NCI-H2107 treated with DMSO at 0.1 percent for 48 hours (cell line): ENCODE data around the gene RMRP.
A peak's percentile ranks its signal among the peaks of the same experiment; 100 is the strongest.

Source experiments
- DNase-seq: peaks from one replicate; lab custom pipeline; 2025; ENCODE audit not compliant: unreplicated experiment; lab: John Stamatoyannopoulos, UW

The RMRP gene

GRCh38 chr9:35666045-35666444 is 8.2 kb upstream of the RMRP start:
- no peak for DNase-seq

- DNase-seq, result no peak
These were observed 7.6 kb upstream of the RMRP start for GRCh38 chr9:35665471-35665818.

DNA sequence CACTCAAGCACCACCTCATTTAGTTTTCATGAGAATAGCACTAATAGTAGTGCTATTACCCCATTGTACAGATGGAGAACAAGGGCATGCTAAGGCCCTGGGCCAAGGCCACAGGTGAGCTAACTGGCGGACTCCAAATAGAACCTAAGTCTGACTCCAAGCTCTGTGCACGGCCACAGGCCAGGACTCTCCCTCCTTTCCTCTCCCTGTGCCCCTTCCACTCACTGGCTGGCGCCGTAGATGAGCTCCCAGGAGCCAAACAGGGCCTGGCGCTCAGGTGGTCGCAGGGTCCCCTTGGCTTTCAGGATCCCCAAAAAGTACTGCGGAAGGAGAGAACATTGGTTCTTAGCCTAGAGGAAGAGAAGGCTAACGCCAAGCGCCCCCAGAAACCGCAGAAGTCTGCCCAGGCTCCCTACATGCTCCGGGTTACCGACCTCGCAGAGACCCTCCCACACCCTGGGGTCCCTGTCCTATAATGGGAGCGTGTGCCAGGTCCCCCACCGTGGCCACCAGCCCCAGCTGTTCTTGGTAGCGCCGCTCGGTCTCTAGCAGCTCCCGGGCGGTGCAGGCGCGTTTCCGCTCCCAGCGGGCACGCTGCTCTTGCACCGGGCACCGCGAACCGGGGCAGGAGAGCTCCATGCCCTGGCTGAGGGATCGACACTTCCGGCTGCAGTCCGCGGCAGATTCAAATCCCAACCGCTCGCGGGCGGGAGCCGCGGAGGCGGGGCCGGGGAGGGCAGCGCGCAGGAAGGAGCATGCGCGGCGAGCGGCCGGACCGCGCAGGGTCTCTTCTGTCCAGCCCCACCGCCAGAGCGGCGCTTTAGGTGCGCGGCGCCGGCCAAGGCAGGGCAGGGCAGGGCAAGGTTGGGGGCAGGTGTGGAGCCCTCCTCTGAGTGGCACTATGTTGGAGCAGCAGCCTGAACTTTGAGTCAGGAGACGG is 7.0 kb upstream of the RMRP start, which contains the start of gene ARHGEF39:
ARHGEF39 (minus strand) TSS at position 665 of the 940 bp plus-strand sequence; CDS start at position 639, 26 bp downstream.
- peak; percentile 72 for DNase-seq

GRCh38 chr9:35662437-35662836 is 4.6 kb upstream of the RMRP start:
- no peak for DNase-seq

DNA sequence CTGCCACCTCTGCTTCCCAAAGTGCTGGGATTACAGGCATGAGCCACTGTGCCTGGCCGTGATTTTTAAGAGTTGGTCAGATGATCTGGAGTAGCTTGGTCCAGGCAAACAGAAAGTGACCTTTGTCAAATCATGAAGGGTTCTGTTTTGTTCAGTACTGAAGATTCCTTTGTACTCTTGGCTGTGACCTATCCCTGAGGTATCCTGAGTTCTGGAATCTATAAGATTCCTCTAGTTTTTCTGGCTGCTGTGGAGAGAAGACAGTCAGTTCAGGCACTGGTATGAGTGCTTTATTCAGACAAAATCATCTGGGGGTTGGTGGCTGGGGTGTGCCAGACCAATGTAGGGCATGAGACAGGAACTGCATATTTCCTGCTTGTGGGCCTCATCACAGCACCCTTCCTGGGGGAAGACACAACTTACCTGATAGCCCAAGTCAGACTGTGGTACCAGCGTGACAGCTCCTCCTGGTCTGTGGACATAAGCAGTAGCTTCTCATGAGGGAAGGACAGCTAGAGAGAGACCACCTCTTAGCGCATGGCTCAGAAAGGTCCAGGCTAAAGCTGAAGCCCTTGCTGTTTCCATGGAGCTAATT is 4.0 kb upstream of the RMRP start:
- no peak for DNase-seq

DNA sequence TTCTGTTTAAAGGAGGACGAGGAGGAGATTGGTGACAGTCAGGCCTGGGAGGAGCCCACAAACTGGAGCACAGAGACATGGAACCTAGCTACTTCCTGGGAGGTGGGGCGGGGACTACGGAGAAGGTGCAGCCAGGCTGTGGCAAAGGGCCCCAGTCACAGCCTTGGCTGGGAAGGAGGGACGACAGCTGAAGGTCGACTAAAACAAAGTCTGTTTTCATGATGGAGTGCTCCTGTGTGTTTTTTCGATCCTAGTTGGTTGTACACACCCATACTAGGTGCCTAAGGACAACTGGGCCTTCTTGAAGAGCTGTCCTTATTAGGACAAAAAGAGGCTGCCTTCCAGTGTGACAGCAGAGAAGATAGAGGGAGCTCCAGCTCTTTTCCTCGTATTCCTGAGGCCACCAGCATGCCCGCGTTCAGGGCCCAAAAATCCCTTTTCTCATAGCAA is 3.2 kb upstream of the RMRP start:
- DNase-seq, result no peak

GRCh38 chr9:35659340-35659739 is 1.5 kb upstream of the RMRP start:
- DNase-seq, result no peak

GRCh38 chr9:35658968-35659220 is 1.1 kb upstream of the RMRP start:
- no peak for DNase-seq

DNA sequence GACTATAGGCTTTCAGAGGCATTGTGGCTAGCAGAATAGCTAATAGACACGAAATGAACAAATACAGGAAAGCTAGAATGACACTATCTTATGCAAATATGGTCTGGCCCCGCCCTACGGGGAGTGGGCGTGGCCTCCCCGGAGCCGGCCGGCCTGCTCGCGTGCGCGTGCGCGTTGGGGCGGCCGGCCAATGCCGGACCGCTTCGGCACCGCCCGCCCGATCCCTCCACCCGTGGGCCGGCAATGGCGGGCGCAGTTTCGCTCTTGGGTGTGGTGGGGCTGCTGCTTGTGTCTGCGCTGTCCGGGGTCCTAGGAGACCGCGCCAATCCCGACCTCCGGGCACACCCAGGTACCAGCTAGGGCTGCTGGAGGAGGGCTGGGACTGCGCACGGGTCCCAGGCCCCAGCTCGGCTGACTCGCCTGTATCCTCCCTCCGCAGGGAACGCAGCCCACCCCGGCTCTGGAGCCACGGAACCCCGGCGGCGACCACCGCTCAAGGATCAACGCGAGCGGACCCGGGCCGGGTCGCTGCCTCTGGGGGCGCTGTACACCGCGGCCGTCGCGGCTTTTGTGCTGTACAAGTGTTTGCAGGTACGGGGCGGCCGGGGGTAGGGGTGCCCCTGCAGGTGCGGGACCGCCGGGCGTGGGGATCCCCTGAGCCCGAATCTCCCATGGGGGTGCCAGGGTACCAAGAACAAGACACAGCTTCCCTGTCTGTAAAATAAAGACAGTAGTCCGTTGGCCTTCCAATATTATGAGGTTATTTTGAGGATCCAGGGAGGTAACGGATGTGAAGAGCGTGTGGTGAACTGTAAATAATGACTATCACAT is 533 bp upstream of the RMRP start, which contains the start of gene CCDC107:
CCDC107 (plus strand) TSS at position 156 of the 831 bp plus-strand sequence; CDS start at position 244, 88 bp downstream.
- peak; percentile 94 for DNase-seq

GRCh38 chr9:35656831-35657545 is 831 bp downstream of the RMRP start:
- no peak for DNase-seq

GRCh38 chr9:35656348-35656747 is 1.5 kb downstream of the RMRP start:
- no peak for DNase-seq

GRCh38 chr9:35653611-35654010 is 4.2 kb downstream of the RMRP start:
- DNase-seq, result no peak

GRCh38 chr9:35652829-35653209 is 5.0 kb downstream of the RMRP start:
- no peak for DNase-seq

- DNase-seq, result no peak
These were observed 5.6 kb downstream of the RMRP start for GRCh38 chr9:35651956-35652828.

DNA sequence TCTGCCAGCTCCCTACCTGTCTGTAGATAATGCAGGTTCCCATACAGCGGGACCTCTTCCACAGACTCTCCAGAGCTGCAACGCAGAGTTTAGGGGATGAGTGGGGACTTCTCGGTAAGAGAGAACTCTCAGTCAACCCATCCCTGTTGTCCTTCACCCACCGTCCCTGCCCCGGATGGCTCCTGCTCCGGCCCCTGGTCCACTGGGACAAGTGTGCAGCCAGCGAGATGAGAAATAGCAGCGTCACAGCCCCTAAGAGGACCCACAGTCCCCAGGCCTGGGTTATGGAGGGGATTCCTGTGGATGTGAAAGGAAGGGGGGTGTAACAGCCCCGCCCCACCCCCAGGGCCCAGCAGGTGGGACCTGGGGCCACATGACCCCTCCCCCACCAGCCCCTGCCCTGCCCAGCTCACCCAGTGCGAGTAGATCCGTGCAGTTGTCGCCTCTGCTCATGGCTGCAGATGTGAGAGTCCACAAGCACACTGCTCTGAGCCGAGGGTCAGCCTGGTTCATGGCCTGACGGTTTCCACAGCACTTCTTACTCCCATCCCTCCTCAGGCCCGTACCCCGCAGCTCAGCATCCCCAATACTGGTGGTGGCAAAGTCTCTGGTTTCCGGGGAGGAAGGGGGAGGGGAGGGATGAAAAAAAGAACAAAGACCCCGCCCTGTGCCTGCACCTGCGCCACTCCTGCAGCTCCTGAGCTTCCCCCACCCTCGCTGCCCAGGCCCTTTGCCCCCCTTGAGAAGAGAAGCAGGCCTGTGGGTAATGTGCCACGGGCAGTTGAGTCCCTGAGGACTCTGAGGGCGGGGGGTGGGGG is 7.3 kb downstream of the RMRP start, which contains the start of gene SIT1:
SIT1 (minus strand) TSS at position 591 of the 818 bp plus-strand sequence; CDS start at position 513, 78 bp downstream.
- no peak for DNase-seq

- no peak for DNase-seq
These were observed 8.1 kb downstream of the RMRP start for GRCh38 chr9:35649431-35650340.

DNA sequence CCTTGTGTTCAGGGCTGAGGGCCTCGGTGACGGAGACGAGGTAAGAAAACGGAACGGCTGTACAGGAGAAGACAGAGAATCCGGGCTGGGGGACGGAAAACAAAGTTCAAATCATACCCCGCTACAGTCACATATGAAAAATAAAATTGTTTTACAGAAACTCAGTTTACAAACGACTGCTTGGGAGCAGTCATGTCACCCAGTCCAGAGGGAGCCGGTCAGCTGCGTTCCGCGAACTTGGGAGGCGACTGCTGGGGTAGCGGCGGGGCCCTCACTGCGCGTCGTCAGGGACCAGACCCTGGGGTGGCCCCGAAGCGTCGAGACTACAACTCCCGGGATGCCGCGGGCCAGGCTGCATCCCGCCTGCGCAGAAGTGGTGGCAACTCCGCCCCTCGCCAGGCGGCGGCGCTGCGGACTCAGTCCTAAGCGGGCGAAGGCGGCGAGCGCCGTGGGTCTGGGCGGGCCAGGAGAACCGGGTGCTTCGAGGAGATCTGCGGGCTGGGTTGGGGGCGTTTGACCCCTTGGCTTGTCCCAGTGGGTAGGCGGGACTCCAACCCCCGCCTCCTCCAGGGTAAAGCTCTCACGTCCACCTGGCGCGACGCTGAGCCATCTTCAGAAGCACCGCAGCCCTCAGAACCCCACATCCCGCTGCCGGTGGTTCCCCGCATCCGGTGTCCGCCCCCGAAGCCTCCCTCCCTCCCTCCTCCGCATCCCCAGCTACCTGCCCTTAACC is 11.1 kb downstream of the RMRP start:
- peak; percentile 65 for DNase-seq
